T1000 (cell line): ENCODE data around the gene MTMR3.

Experiments
- DNase-seq: peaks from one replicate; lab custom pipeline; 2025; ENCODE audit warnings: mixed read lengths; lab: John Stamatoyannopoulos, UW

Gene MTMR3

DNA sequence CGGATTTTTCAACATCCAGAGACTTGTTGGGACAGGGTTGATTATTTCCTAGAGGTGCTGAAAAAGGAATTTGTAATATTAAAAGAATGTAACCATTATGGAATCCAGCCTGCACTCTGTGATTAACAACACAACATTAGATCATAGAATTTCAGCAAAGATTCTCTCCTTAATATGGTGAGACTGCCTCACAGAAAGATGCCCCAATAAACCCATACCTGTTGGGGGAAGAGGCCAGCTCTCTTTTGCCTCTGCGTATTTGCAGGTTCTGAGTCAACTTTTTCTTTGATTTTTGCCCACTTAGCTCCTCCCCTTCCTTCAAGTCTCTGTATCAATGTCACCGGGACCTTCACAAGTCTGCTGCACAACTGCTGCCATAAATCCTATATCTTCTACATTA lies 12.4 kb upstream of the MTMR3 start:
- no peak for DNase-seq

DNA sequence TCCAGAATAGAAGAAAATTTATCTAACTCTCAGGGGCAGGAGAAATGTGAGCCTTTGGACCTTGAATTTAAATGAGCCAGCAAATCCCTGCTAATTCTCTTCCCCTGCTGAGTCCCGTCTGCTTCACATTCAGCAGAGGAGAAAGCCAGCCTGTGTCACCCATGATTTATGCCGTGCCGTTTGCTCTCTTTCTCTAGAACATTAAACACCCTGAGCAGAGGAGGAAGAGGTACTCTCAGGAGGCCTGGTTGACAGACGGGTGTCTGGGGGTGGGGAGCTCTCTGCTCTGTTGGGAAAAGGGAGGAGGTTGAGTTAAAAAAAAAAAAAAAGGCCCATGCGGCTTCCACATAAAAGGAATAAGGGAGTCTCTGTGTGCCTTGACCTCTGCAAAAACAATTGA lies 11.3 kb upstream of the MTMR3 start:
- DNase-seq, result no peak

DNA sequence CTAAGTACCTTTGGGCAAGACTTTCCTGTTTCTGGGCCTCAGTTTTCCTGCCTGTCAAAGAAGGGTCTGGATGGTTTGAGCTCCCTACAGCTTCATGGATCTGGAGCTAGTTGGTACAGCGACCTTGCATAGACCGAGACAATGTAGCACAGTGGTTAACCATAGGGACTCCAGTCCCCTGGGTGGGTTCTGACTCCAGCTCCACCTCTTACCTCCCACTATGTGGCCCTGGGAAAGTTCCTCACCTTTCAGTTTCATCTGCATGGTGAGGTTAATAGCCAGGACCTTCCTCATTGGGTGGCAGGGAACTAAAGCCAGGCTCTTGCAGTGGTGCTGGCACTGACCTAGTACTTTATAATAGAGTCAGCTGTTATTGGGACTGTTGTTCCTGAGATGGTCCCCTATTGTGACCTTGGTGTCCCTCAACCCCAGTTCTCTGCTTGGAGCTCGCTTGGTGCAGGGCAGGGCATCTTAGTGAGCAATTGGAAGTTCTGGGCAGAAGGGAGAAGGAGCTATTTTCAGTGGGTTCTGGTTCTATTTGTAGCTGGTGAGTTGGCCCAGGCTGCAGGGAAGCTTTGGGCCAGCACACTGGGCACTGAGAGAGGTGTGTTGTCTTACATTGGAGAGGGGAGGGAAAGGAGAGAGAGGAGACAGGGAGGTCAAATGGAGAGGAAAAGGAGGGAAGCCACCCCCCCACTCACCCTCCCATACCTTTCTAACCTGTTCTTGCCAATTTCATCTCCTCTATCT lies 10.7 kb upstream of the MTMR3 start:
- DNase-seq, result no peak

DNA sequence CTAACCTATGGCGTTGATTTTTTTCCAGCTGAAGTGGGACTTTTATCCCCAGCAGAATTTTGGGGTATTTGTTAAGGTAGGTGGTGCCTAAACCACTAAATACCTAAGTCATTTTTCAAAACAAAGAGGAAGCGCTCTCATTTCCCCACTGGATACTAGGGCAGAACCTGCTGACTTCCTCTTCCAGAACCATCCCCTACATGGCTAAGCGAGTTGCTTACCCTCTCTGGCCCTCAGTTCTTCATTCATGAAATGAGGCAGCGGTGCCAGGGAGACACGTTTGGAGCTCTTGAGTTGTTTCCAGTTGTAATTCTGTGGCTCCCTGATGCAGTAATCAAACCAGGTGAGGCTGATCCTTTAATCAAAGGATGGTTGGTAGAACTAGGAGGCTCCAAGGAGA lies 10.0 kb upstream of the MTMR3 start:
- no peak for DNase-seq

DNA sequence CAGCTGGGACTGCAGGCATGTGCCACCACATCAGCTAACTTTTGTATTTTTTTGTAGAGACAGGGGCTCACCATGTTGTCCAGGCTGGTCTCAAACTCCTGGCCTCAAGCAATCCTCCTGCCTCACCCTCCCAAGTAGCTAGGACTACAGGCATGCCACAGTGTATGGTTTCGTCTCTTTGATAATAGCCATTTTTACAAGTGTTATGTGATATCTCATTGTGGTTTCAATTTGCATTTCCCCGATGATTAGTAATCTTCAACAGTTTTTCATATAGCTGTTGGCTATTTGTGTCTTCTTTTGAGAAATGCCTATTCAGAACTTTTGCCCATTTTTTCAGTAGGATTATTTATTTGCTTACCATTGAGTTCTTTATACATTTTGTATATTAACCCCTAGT lies 9.0 kb upstream of the MTMR3 start:
- DNase-seq, result no peak

DNA sequence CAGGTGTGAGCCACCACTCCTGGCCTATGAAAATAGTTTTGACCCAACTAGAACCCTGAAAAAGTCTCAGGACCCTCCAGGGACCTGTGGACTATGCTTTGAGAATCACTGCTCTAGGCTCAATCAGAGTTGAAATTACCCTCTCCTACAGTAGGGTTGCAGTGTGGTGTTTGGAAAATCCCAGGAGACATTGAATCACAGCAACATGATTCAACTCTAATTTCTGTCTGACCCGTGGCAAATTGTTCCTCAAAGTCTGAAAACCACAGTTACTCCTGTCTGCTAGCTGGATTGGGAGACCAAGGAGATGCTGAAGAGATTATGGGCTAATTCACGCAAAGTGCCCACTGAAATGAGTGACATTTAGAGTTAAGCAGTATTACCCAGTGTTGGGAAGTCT lies 5.4 kb upstream of the MTMR3 start:
- no peak for DNase-seq

DNA sequence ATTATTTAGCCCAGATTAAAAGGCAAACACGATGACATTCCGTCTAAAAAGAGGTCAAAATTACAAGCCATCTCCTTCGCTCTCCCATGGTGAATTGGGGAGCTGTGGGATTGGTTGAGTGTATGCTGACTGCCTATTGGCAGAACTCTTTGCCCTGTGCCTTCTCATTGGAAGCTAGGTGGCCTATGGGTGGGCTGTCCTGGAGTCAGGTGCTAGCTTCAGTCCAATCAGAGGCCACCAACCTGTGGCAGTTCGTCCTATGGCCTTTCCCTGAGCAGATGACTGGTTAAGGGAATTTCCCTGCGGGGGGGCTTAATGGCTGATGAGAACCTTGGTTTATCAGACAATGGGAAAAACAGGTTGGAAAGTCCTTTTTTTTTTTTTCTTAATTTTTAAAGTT lies 3.2 kb upstream of the MTMR3 start:
- DNase-seq, result no peak

DNA sequence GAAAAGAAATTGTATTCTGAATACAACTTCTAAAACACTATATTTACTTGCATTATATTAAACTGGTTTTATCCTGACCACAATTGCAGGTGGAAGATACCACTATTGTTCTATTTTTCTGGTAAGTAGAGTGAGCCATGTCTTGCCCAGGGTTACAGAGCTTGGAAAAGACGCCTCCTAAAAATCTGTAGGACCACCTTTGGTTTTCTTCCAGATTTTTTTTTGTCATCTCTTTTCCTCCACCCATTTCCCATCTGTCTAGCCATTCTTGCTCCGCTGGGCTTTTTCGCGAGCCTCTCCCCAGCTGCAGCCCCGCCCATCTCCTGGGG lies 294 bp upstream of the MTMR3 start:
- DNase-seq, result no peak

DNA sequence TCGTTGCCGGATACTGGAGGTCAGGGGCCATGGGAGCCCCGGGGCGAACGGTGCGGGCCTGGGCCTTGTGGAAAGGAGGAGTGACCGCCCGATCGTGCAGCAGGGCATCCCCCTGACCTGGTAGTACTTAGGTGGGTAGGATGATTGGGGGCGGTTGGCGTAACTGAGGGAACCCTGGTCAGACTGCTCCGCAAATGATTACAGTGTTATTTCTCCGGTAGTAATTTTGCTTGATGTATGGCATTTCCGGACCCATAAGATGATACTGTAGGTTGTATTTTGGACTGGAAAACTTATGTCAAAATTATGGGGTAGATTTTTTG lies 762 bp downstream of the MTMR3 start:
- no peak for DNase-seq

DNA sequence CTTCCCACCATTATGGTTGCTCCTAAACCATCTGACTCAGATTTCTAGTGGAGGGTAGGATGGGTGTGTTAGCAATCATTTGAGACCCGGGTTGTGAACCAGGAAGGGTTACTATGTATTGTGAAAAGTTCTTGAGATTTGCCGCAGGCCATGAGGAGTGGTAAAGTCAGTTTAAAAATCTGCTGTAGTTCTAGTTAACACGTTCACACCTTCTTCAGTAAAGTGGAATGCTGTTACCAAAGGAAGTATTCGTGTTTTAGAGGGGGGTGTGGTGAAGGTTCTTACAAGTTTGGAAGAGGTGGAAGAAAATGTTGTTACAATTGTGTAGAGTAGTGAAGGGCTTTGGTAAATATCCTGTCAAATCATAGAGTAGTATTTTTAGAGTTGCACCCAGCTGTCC lies 2.6 kb downstream of the MTMR3 start:
- no peak for DNase-seq

DNA sequence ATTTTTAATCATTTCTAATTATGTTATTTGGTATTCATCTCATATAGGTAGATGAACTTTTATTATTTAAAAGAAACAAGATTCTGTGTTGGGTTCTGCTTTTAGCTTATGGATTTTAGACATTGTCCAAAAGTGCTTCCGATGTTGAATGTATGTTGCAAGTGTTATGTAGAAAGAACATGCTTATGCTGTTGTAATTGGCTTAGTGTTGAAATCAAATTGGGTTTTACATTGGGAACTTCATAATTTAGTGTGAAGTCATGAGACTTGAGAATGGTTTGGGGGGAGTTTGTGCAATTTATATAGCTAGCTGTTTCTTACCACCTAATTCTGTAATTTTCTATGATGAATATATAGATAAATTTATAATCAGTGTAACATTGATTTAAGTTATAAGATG lies 3.6 kb downstream of the MTMR3 start:
- no peak for DNase-seq

DNA sequence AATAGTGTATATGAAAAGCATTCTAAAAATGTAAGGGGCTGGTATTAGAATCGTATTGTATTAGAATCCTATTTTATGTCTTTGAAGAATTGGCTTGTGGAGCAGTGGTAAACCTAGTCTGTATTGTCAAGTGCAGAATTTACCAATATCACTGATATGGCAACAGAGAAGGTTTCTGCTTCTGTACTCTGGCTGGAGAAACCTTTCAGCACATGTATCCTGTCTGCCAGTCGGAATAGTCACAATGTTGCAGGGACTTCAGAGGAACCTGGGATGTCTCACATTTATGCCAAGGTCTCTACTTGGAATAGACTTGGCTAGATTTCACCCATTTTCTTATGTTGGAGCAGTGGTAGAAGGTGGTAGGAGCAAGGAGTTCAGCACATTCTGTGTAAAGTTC lies 4.4 kb downstream of the MTMR3 start:
- no peak for DNase-seq

DNA sequence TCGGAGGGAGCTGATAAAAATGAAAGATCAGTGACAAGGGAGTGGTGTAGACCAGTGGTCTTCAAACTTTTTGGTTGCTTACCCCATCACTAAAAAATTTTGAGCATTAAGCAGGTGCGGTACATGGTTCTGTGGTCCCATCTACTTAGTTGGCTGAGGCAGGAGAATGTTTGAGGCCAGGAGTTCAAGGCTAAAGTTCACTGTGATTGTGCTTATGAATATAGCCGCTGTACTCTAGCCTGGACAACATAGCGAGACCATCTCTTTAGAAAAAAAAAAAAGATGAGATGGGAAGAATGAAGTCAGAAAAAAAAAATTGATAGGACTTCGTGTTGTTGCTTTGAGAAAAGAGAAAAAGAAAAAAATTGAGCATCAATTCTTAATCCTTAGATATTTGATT lies 7.8 kb downstream of the MTMR3 start:
- DNase-seq, result no peak

DNA sequence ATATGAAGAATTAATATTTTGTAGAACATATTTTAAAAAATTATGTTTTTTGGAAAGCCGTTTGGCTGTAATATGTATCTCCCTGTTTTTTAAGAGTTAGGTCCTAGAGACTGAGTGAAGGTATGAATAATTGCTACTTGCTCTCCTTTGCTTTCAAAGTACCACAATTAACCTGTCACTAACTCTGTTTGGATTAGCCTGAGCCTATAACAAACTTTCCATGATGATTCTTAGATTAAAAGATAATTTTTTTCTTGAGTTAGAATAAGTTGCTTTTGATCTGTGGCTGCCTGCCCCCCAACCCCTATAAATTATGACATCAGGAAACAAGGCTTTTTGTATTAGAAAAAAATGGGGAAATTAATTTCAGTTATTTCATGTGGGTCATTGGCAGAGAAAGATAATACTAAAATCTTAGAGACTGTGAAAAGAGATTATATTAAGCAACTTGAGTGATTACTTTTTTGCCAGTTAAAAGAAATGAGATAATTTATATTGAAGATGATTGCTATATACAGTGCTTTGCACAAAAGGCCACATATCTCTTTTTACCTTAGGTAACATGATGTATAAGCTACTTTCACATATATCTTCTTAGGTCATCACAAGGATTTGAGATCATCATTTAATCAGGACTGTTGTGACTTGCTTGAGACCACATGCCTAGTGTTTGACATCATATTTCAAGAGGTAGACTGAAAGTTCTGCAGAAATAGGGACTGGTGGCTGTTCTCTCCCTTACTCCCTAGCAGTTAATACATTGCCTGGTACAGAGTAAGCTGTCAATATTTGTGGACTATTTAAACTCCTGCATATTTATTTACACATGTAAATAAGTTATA lies 9.6 kb downstream of the MTMR3 start:
- no peak for DNase-seq

DNA sequence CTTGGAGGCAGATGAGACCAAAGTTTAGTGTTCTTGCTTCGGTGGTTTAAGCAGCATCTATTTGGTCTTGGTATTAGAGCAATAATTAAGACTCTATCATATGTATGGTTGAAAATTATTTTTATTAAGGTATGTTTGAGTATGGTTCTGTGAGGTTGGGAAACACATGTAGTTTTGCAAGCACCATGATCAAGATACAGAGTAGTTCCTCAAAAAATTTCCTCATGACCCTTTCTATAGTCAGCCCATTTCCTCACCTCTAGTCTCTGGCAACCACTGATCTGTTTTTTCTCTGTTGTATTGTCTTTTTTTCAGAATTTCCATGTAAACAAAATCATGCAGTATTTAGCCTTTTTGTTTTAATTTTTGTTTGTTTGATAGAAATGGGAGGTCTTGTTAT lies 18.4 kb downstream of the MTMR3 start:
- no peak for DNase-seq

DNA sequence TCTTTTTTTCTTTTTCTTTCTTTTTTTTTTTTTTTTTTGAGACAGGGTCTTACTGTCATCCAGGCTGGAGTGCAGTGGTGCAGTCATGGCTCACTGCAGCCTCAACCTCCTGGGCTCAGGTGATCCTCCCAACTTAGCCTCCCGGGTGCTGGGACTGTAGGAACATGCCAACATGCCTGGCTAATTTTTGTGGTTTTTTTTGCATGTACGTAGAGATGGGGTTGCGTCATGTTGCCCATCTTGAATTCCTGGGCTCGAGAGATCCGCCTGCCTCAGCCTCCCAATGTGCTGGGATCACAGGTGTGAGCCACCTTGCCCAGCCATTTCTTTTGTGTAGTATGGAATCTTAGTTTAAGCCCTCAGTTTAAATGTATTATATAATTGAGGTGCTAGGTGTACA lies 20.4 kb downstream of the MTMR3 start:
- no peak for DNase-seq

DNA sequence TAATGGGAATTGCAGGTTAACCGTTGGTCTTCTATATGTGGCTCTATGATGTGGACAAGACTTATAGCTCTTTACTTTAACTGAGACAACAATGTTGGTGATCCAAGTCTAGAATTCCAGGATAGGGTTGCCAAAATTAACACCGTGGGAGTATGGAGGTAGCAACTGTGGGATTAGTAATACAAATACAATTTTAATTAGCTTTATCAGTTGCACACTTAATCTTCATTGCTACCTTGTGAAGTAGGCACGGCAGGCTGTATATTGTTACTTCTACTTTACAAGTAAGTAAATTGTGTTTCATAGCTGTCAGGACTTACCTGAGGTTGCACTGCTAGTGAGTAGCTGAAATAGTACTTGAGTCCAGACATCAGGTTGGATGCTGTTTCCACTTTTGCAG lies 21.0 kb downstream of the MTMR3 start:
- DNase-seq, result no peak

DNA sequence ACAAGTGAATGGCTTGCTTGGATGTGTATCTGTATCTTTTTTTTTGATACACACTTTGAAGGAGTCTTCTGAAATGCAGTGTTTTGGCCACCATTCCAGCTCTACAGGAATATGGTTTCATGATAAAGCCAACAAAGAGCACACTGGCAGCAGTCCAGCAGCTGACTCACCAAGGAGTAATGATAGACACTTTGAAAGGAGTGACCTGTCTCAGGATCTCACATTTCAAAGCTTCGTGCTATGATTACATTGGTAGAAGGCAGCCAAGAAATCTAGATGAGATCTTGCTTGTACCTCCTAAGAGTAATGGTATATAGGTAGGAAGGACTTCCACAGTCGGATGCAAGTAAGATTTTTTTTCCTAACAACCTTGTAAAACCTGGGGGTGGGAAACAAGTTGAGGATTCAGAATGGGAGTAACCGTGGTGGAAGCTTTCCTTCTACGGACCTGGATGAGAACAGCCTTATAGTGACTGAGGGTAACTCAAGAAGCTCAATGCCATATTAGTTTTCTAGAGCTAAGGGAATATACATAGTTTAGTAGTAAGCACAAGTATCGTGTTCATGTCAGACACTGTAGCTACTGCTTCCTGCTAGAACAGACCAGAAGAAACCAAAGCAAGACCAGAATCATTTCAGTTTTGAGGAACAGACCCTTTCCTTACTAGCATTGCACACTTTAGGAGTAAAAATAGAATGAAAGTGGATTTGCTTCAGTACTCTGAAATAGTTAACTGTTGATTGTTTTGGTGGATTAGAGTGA lies 25.0 kb downstream of the MTMR3 start:
- peak; percentile 11 for DNase-seq

DNA sequence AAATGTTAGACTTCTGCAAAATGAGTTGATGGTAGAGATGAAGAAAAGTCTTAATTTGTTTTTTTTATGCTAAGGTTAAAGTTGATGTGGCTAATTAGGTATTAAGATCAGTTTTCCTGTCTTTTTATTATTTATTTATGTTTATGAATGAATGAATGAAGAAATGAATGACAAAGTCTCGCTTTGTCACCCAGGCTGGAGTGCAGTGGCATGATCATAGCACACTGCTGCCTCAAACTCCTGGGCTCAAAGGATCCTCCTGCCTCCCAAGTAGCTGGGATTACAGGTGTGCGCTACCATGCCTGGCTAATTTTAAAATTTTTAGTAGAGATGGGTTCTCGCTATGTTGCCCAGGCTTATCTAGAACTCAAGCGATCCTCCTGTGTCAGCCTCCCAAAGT lies 29.2 kb downstream of the MTMR3 start:
- no peak for DNase-seq

DNA sequence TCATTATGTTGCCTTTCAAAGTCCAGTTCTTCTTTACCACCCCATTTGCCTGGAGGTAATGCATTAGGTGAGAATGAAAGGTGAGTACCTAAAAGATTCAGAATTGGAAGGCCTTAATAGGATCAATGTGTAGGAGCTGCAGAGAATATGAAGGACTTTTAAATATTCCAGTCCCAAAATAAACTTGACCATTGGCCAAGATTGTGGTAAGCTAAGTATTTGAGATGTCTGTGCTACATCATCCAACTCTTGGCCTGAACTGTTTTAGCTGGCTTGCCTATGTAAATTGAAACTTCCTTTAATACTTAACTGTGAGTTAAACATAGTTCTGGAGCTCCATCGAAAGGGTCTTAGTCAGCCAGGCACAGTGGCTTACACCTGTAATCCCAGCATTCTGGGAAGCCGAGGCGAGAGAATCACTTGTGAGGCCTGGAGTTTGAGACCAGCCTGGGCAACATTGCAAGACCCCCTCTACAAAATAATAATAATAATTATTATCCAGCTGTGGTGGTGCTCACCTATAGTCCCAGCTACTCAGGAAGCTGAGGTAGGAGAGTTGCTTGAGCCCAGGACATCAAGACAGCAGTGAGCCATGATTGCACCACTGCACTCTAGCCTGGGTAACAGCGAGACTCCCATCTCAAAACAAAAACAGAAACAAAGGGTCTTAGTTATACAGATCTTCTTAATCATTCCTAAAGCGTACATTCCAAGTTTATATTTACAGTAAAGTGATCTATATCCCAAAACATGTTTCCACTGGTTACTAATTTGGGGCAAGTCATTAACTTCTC lies 29.8 kb downstream of the MTMR3 start:
- DNase-seq, result no peak

DNA sequence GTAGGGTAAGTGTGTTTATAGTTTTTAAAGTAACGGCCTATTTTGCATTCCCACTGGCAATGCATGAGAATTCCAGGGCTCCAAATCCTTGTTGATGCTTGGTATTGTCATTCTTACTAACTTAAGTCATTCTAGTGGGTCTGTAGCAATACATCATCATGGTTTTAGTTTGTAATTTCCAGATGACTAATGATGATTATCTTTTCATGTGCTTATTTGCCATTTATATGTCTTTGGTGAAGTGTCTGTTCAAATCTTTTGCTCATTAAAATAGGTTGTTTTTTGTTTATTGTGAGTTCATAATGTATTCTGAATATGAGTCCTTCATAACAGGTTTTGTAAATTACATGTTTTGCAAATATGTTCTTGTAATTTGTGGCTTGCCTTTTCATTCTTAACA lies 31.2 kb downstream of the MTMR3 start:
- no peak for DNase-seq

DNA sequence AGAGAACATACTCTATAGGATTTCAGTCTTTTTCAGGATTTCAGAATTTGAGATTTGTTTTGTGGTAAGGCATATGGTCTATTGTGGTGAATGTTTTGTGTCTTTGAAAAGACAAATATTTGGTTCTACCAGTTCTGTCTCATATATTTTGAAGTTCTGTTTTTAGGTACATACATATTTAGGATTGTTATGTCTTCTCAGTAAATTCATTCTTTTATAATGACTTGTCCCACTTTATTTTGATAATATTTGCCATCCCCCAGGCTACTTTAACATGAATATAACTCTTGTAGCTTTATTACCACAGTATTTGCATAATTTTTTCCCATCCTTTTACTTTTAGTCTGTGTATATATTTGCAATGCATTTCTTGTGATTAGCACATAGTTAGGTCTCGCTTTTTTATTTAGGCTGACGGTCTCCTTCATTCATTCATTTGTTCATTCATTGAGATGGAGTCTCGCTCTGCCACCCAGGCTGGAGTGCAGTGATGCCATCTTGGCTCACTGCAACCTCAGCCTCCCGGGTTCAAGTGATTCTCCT lies 32.1 kb downstream of the MTMR3 start:
- DNase-seq, result no peak
